H9 (cell line): Measurements from ENCODE around the gene ZNF236. TPM values are rescaled to one million over a fixed set of nuclear protein-coding genes. Genes with fewer than 3 reads are reported as not detected.

ENCODE experiments used
- DNase-seq: peaks from one replicate; pipeline ENCODE4 v3.0.0-alpha.2; 2017
- H2AFZ ChIP-seq: one replicate; pipeline ENCODE4 v1.6.1; 2013; ENCODE audit warnings: mild to moderate bottlenecking, low read length, control low read depth, moderate library complexity
- H2AK5ac ChIP-seq: 2 replicates; pipeline ENCODE4 v1.6.1; 2013; ENCODE audit warnings: low read length, control low read depth, mixed read lengths; ENCODE audit not compliant: insufficient read length
- H2BK120ac ChIP-seq: one replicate; pipeline ENCODE4 v1.6.1; 2013; ENCODE audit warnings: low read depth, mild to moderate bottlenecking, low read length, control low read depth, inconsistent platforms; ENCODE audit not compliant: poor library complexity, severe bottlenecking
- H2BK12ac ChIP-seq: 2 replicates; pipeline ENCODE4 v1.6.1; 2013; ENCODE audit warnings: low read length, control low read depth, mixed read lengths, low read depth; ENCODE audit not compliant: insufficient read length
- H2BK15ac ChIP-seq: 2 replicates; pipeline ENCODE4 v1.6.1; 2013; ENCODE audit warnings: low read depth, low read length, control low read depth
- H2BK20ac ChIP-seq: one replicate; pipeline ENCODE4 v1.6.1; 2013; ENCODE audit warnings: low read depth, mild to moderate bottlenecking, low read length, control low read depth, inconsistent platforms; ENCODE audit not compliant: poor library complexity, severe bottlenecking
- H2BK5ac ChIP-seq: 2 replicates; pipeline ENCODE4 v1.6.1; 2013; ENCODE audit warnings: low read length, control low read depth, mixed read lengths; ENCODE audit not compliant: insufficient read length
- H3K14ac ChIP-seq: 2 replicates; pipeline ENCODE4 v1.6.1; 2013; ENCODE audit warnings: low read length, control low read depth; ENCODE audit not compliant: insufficient read depth
- H3K18ac ChIP-seq: 2 replicates; pipeline ENCODE4 v1.6.1; 2013; ENCODE audit warnings: low read depth, mild to moderate bottlenecking, mixed read lengths, low read length, control low read depth; ENCODE audit not compliant: insufficient read length
- H3K23ac ChIP-seq: 2 replicates; pipeline ENCODE4 v1.6.1; 2013; ENCODE audit warnings: low read length, control low read depth, mixed read lengths, low read depth; ENCODE audit not compliant: insufficient read length
- H3K23me2 ChIP-seq: 2 replicates; pipeline ENCODE4 v1.6.1; 2013; ENCODE audit warnings: low read depth, mild to moderate bottlenecking, mixed read lengths, low read length, control low read depth; ENCODE audit not compliant: insufficient read length, poor library complexity, severe bottlenecking
- H3K27ac ChIP-seq: 2 replicates; pipeline ENCODE4 v1.5.1; 2013; ENCODE audit warnings: low read length, control low read depth, mixed read lengths, low read depth; ENCODE audit not compliant: insufficient read length
- H3K27me3 ChIP-seq: 2 replicates; pipeline ENCODE4 v1.6.1; 2013; ENCODE audit warnings: low read length, control low read depth, inconsistent platforms; ENCODE audit not compliant: insufficient read depth
- H3K4ac ChIP-seq: 2 replicates; pipeline ENCODE4 v1.6.1; 2013; ENCODE audit warnings: low read depth, mild to moderate bottlenecking, control low read depth, inconsistent platforms, low read length, moderate library complexity
- H3K4me1 ChIP-seq: 2 replicates; pipeline ENCODE4 v1.6.1; 2013; ENCODE audit warnings: low read length, control low read depth, inconsistent platforms; ENCODE audit not compliant: insufficient read depth
- H3K4me2 ChIP-seq: 2 replicates; pipeline ENCODE4 v1.6.1; 2013; ENCODE audit warnings: low read length, control low read depth, mixed read lengths; ENCODE audit not compliant: insufficient read length, insufficient read depth
- H3K56ac ChIP-seq: 2 replicates; pipeline ENCODE4 v1.6.1; 2013; ENCODE audit warnings: low read depth, mild to moderate bottlenecking, mixed read lengths, low read length, control low read depth; ENCODE audit not compliant: insufficient read length
- H3K79me1 ChIP-seq: 2 replicates; pipeline ENCODE4 v1.6.1; 2013; ENCODE audit warnings: low read depth, mild to moderate bottlenecking, moderate library complexity, low read length, control low read depth, inconsistent platforms; ENCODE audit not compliant: insufficient read depth, poor library complexity, severe bottlenecking
- H3K79me2 ChIP-seq: 2 replicates; pipeline ENCODE4 v1.6.1; 2013; ENCODE audit warnings: low read length, control low read depth, inconsistent platforms; ENCODE audit not compliant: insufficient read depth
- H3K9ac ChIP-seq: 2 replicates; pipeline ENCODE4 v1.6.1; 2013; ENCODE audit warnings: low read length, control low read depth, mixed read lengths; ENCODE audit not compliant: insufficient read length; ENCODE audit errors: extremely low read depth
- H3K9me3 ChIP-seq: one replicate; pipeline ENCODE4 v1.6.1; 2013; ENCODE audit warnings: low read depth, low read length, inconsistent platforms; ENCODE audit not compliant: control insufficient read depth
- H3T11ph ChIP-seq: one replicate; pipeline ENCODE4 v1.6.1; 2013; ENCODE audit warnings: mild to moderate bottlenecking, low read length, control low read depth, inconsistent platforms
- H4K20me1 ChIP-seq: one replicate; pipeline ENCODE4 v1.6.1; 2013; ENCODE audit not compliant: control insufficient read depth, insufficient read length, insufficient read depth
- H4K5ac ChIP-seq: 2 replicates; pipeline ENCODE4 v1.6.1; 2013; ENCODE audit warnings: low read depth, mild to moderate bottlenecking, mixed read lengths, low read length, control low read depth; ENCODE audit not compliant: insufficient read length
- H4K8ac ChIP-seq: replicated peaks from 2 replicates; pipeline ENCODE4 v1.6.1; 2013; ENCODE audit warnings: low read length, control low read depth, mixed read lengths, low read depth; ENCODE audit not compliant: insufficient read length
- H4K91ac ChIP-seq: 2 replicates; pipeline ENCODE4 v1.6.1; 2013; ENCODE audit warnings: low read depth, mild to moderate bottlenecking, moderate library complexity, mixed read lengths, low read length, control low read depth; ENCODE audit not compliant: insufficient read length
- H3K27ac Mint-ChIP-seq, 3 experiments: 2 replicates in 2 of 3; 3 replicates in 1 of 3; pipeline ENCODE4 v1.8.0; 2020 to 2021; ENCODE audit warnings: mixed read lengths in 3 of 3, mild to moderate bottlenecking in 1 of 3, moderate library complexity in 1 of 3
- H3K27me3 Mint-ChIP-seq: 2 replicates; pipeline ENCODE4 v1.8.0; 2021; ENCODE audit warnings: low read depth, mild to moderate bottlenecking, moderate library complexity, mixed read lengths
- H3K36me3 Mint-ChIP-seq, 3 experiments: 2 replicates in 2 of 3; 3 replicates in 1 of 3; pipeline ENCODE4 v1.8.0; 2020 to 2021; ENCODE audit warnings: low read depth in 3 of 3, mixed read lengths in 3 of 3; ENCODE audit not compliant: insufficient read depth in 1 of 3
- H3K4me1 Mint-ChIP-seq, 2 experiments: 2 replicates each; pipeline ENCODE4 v1.8.0; 2020; ENCODE audit warnings: mixed read lengths in 2 of 2
- H3K4me3 Mint-ChIP-seq, 2 experiments: 2 replicates in 1 of 2; 3 replicates in 1 of 2; pipeline ENCODE4 v1.8.0; 2020 to 2021; ENCODE audit warnings: mild to moderate bottlenecking in 2 of 2, mixed read lengths in 2 of 2, moderate library complexity in 1 of 2
- H3K9me3 Mint-ChIP-seq, 2 experiments: 2 replicates in 1 of 2; 3 replicates in 1 of 2; pipeline ENCODE4 v1.8.0; 2020; ENCODE audit warnings: mild to moderate bottlenecking in 2 of 2, mixed read lengths in 2 of 2, moderate library complexity in 1 of 2
- CTCF ChIP-seq: fragments of 200-600 bp; sonication (generic); conservative IDR thresholded peaks from 3 replicates; pipeline ENCODE4 v1.8.0; 2021; ENCODE audit warnings: antibody characterized with exemption, mild to moderate bottlenecking
- WGBS: extraction: QIAGEN DNeasy Blood & Tissue Kit; methylation state at CpG from one replicate; pipeline ENCODE4 v1.1.7; 2013; ENCODE audit warnings: missing lambda C conversion rate, low lambda C conversion rate, mixed read lengths; ENCODE audit not compliant: insufficient read length; ENCODE audit errors: extremely low coverage; 5-methylcytosine and 5-hydroxymethylcytosine counted together
- total RNA-seq: library from RNA; stranded (reverse); gene quantifications from 2 replicates; pipeline ENCODE4 v1.2.1, GENCODE V29; 2021

Gene ZNF236
- total RNA-seq, 1 experiment from 2014 or later: 16.0 TPM

DNA sequence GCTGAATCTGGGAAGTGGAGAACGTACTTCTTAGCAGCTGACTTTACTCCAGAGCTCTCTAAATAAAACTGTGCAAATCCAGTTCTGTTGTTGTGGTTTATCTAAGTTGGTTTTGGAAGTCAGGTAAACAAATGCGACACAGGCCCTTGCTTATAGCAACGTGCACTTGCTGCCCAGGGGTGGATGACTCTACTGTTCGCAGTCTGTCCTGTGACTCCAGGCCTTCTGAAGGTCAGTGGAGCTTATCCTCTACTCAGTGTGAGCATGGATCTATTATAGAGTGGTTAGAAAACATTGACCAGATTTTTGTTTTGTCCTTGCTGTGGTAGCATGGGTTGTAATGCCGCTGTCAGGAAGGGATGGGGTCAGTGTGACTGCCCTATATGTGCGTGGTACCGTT lies 89.1 kb downstream of the ZNF236 start:
- Histone ChIP-seq H2AK5ac (no peak overlapping the region), H2BK15ac (no peak overlapping the region), H3K18ac (no peak overlapping the region), H3K79me2 (no peaks in the 10 kb centered on the region), H3K14ac (no peak overlapping the region), H3K27ac (no peak overlapping the region), H4K20me1 (no peaks in the 10 kb centered on the region), H3K79me1 (no peaks in the 10 kb centered on the region), H2AFZ (no peak overlapping the region), H3K23me2 (no peaks in the 10 kb centered on the region), H3K9me3 (no peaks in the 10 kb centered on the region), H2BK5ac (no peak overlapping the region), H4K5ac (no peak overlapping the region), H4K91ac (no peak overlapping the region), H3K4me2 (no peak overlapping the region), H2BK120ac (no peak overlapping the region), H2BK20ac (no peak overlapping the region), H3K27me3 (no peaks in the 10 kb centered on the region), H3K9ac (no peak overlapping the region), H3K23ac (no peak overlapping the region), H3K4me1 (no peaks in the 10 kb centered on the region), H3K56ac (no peak overlapping the region), H3K4ac (no peak overlapping the region), H4K8ac (no peak overlapping the region), H2BK12ac (no peak overlapping the region), H3T11ph (no peak overlapping the region)
- TF ChIP-seq CTCF: no peak
- Mint-ChIP-seq H3K27me3 (no peaks in the 10 kb centered on the region), H3K27ac (no peak overlapping the region), H3K36me3 (peaks cover 13 to 63% (median 40%) of the 10 kb centered on the region in 3 experiments; a peak in 6 of 7 replicates), H3K4me3 (no peak overlapping the region), H3K4me1 (no peaks in the 10 kb centered on the region), H3K9me3 (no peaks in the 10 kb centered on the region)
- WGBS: no CpG with 5 or more reads among the region's 7 CpGs
- no peak for DNase-seq
